Measurements from ENCODE around the gene CHI3L1.

CHI3L1 gene

DNA sequence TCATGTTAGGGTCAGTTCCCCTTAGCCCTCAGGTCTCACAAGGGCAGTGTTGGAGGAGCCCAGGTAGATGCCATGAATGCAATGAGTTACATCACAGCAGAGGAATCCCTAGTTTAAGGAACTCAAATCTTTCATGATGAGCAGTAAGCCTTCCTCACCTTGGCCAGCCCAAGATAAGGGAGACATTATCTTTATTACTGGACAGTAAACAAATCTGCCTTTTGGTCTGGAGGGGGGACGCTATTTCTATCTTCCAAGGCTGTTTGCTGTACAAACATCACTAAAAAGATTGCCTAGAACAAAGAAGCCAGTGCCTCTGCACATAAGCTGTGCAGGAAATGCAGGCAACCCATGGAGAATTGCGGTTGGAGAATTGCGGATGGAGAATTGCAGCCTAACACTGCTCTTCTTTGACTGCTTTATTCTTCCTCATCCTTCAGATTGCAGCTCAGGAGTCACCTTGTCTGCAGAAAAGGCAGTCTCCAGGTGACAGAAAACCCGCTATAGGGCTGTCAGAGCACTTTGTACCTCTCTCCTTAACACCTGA, 2.3 kb upstream of the CHI3L1 start:
- Histone ChIP-seq H3K36me3 (ENCODE audit: control insufficient read depth, insufficient read depth, low read length) (no peaks in the 10 kb centered on the region), H3K4me3 (replicated peaks; ENCODE audit: low read depth, low read length) (no peak overlapping the region), H3K27me3 (replicated peaks; ENCODE audit: control insufficient read depth, insufficient read depth, low read length) (no peaks in the 10 kb centered on the region)
- TF ChIP-seq, protein P1, sequence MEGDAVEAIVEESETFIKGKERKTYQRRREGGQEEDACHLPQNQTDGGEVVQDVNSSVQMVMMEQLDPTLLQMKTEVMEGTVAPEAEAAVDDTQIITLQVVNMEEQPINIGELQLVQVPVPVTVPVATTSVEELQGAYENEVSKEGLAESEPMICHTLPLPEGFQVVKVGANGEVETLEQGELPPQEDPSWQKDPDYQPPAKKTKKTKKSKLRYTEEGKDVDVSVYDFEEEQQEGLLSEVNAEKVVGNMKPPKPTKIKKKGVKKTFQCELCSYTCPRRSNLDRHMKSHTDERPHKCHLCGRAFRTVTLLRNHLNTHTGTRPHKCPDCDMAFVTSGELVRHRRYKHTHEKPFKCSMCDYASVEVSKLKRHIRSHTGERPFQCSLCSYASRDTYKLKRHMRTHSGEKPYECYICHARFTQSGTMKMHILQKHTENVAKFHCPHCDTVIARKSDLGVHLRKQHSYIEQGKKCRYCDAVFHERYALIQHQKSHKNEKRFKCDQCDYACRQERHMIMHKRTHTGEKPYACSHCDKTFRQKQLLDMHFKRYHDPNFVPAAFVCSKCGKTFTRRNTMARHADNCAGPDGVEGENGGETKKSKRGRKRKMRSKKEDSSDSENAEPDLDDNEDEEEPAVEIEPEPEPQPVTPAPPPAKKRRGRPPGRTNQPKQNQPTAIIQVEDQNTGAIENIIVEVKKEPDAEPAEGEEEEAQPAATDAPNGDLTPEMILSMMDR (IDR thresholded peaks at IDR 0.05; ENCODE audit: insufficient read depth, low read length, poor library complexity, severe bottlenecking), result no peak
- no peak for DNase-seq (ENCODE audit: extremely low read depth, insufficient read length)

DNA sequence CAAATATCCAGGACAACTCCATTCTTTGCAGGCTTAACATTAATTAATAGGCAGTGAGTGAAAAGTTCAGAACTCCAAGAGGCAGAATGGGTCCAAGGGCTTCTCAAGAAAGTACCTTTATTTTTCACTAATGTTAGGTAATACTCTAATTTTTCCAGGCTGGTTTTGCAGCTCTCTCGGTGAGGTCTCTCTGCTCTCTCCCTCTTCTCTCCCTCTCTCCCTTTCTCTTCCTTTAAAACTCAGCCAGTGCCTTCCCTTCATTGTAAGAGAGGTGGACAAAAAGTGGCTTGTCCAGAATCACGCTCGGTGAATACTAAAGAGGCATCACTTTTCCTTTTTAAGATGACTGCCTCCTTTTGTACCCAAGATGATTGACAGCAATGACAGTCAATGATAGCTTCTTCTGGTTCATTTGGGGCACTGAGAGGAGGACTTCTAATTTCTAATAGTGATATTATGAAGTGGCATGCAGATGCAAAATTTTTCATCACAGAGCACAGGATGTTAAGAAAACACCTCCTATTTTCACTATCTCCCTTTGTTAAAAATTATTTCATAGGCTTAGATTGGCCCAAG, 1.3 kb upstream of the CHI3L1 start:
- no peaks in the 10 kb centered on the region for H3K27me3 ChIP-seq (replicated peaks; ENCODE audit: control insufficient read depth, insufficient read depth, low read length)
- H3K36me3 ChIP-seq (ENCODE audit: control insufficient read depth, insufficient read depth, low read length), result no peaks in the 10 kb centered on the region
- no peak for DNase-seq (ENCODE audit: extremely low read depth, insufficient read length)
- H3K4me3 ChIP-seq (replicated peaks; ENCODE audit: low read depth, low read length), result no peak overlapping the region
- TF ChIP-seq, protein P1 (IDR thresholded peaks at IDR 0.05; ENCODE audit: insufficient read depth, low read length, poor library complexity, severe bottlenecking), result no peak

DNA sequence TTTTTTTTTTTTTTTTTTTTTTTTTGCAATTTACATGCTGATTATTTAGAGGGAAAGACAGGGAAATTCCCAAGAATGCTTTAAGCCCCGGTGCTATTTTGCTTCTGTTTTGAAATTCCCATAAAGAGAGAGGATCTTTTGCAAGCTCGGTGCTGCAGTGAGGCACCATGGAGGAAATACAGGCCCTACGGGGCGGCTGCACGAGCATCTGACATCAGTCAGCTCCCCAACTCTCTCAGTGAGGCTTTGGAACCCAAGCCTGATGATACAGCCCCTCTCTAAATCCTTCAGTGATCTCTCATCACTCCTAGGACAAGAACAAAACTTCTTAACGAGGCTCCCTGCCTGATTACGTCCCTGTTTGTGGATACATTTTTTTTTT, 791 bp upstream of the CHI3L1 start:
- Histone ChIP-seq H3K27me3 (replicated peaks; ENCODE audit: control insufficient read depth, insufficient read depth, low read length) (no peaks in the 10 kb centered on the region), H3K36me3 (ENCODE audit: control insufficient read depth, insufficient read depth, low read length) (no peaks in the 10 kb centered on the region), H3K4me3 (replicated peaks; ENCODE audit: low read depth, low read length) (no peak overlapping the region)
- TF ChIP-seq, protein P1 (IDR thresholded peaks at IDR 0.05; ENCODE audit: insufficient read depth, low read length, poor library complexity, severe bottlenecking), result no peak
- DNase-seq (ENCODE audit: extremely low read depth, insufficient read length), result no peak

DNA sequence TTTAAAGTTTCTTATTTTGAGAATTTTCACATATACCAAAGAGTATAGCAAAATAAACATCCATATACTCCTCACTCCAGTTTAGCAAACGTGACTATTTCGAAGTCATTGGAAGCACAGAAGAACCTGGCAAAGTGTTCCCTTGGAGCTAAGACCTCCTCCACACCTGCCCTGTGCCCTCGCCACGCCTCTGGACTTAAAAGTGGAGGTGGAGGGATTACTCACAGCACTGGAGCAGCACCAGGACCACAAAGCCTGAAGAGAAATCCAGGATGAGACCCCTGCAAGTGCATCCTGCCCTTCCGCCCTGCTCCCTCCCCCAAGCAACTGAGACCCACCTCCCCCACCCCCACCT, 436 bp downstream of the CHI3L1 start:
- TF ChIP-seq, protein P1 (IDR thresholded peaks at IDR 0.05; ENCODE audit: insufficient read depth, low read length, poor library complexity, severe bottlenecking), result no peak
- no peak for DNase-seq (ENCODE audit: extremely low read depth, insufficient read length)
- Histone ChIP-seq H3K36me3 (ENCODE audit: control insufficient read depth, insufficient read depth, low read length) (no peaks in the 10 kb centered on the region), H3K4me3 (replicated peaks; ENCODE audit: low read depth, low read length) (no peak overlapping the region), H3K27me3 (replicated peaks; ENCODE audit: control insufficient read depth, insufficient read depth, low read length) (no peaks in the 10 kb centered on the region)

DNA sequence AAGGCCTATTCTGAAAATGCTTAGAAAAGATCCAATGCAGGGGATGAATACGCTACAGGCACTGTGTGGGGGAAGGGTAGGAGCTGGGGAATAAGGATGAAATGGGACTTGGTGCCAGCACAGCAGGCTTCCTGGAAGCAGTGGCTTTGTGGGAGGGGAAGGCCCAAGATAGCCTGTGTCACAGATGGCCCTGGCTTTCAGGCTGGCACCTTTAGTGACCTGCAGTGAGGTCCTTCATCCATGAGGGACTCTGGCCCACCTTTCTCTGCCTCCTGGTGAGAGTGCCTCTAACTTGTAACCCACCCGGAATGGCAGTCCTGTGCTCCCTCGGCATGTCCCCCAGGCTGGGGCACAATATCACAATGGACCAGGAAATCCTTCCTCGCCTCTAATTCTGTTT, 919 bp downstream of the CHI3L1 start:
- TF ChIP-seq, protein P1 (IDR thresholded peaks at IDR 0.05; ENCODE audit: insufficient read depth, low read length, poor library complexity, severe bottlenecking), result no peak
- Histone ChIP-seq H3K36me3 (ENCODE audit: control insufficient read depth, insufficient read depth, low read length) (no peaks in the 10 kb centered on the region), H3K4me3 (replicated peaks; ENCODE audit: low read depth, low read length) (no peak overlapping the region), H3K27me3 (replicated peaks; ENCODE audit: control insufficient read depth, insufficient read depth, low read length) (no peaks in the 10 kb centered on the region)
- no peak for DNase-seq (ENCODE audit: extremely low read depth, insufficient read length)

DNA sequence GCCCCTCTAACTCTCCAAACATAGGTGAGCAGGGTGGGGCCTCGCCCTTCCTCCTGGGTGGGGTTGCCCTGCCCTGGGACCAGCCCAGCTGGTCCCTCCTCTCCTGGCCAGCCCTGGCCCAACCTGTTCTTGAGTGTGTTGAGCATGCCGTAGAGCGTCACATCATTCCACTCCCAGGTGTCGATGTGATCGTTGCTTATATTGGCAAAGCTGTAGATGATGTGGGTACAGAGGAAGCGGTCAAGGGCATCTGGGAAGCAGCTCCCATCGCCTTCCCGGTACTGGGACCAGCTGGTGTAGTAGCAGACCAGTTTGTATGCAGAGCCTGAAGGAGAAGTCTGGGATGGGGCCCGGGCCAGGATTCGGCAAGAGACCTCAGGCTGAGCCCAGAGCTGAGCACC, 1.4 kb downstream of the CHI3L1 start:
- TF ChIP-seq, protein P1 (IDR thresholded peaks at IDR 0.05; ENCODE audit: insufficient read depth, low read length, poor library complexity, severe bottlenecking), result no peak
- H3K4me3 ChIP-seq (replicated peaks; ENCODE audit: low read depth, low read length), result no peak overlapping the region
- no peaks in the 10 kb centered on the region for H3K36me3 ChIP-seq (ENCODE audit: control insufficient read depth, insufficient read depth, low read length)
- H3K27me3 ChIP-seq (replicated peaks; ENCODE audit: control insufficient read depth, insufficient read depth, low read length), result no peaks in the 10 kb centered on the region
- DNase-seq (ENCODE audit: extremely low read depth, insufficient read length), result no peak
